Neural progenitor cell (in vitro differentiated cells): ENCODE data around the gene ARHGEF4. TPM values are rescaled to one million over a fixed set of nuclear protein-coding genes. Genes with fewer than 3 reads are reported as not detected.

Experiments
- DNase-seq: peaks from one replicate; pipeline ENCODE4 v3.0.0-alpha.2; 2016; ENCODE audit warnings: low spot score
- H2AFZ ChIP-seq: fragments of 200-600 bp; sonication (generic); replicated peaks from 2 replicates; pipeline ENCODE4 v1.6.1; 2016; ENCODE audit warnings: antibody characterized with exemption
- H3F3A ChIP-seq: fragments of 200-600 bp; sonication (generic); 2 replicates; pipeline ENCODE4 v1.6.1; 2016; ENCODE audit warnings: antibody characterized with exemption, low read depth
- H3K27ac ChIP-seq: fragments of 200-600 bp; sonication (generic); 2 replicates; pipeline ENCODE4 v1.5.1; 2016; ENCODE audit warnings: mild to moderate bottlenecking
- H3K27me3 ChIP-seq: fragments of 200-600 bp; sonication (generic); 2 replicates; pipeline ENCODE4 v1.6.1; 2016; ENCODE audit warnings: mild to moderate bottlenecking, moderate library complexity
- H3K36me3 ChIP-seq: fragments of 200-600 bp; sonication (generic); 2 replicates; pipeline ENCODE4 v1.5.1; 2016
- H3K4me1 ChIP-seq: fragments of 200-600 bp; sonication (generic); 2 replicates; pipeline ENCODE4 v1.6.1; 2016; ENCODE audit warnings: mixed run types
- H3K4me2 ChIP-seq: fragments of 200-600 bp; sonication (generic); 2 replicates; pipeline ENCODE4 v1.6.1; 2016
- H3K4me3 ChIP-seq: fragments of 200-600 bp; sonication (generic); 2 replicates; pipeline ENCODE4 v1.5.1; 2016
- H3K79me2 ChIP-seq: fragments of 200-600 bp; sonication (generic); 2 replicates; pipeline ENCODE4 v1.6.1; 2016; ENCODE audit warnings: low read depth
- H3K9ac ChIP-seq: fragments of 200-600 bp; sonication (generic); 2 replicates; pipeline ENCODE4 v1.6.1; 2016
- H3K9me3 ChIP-seq: fragments of 200-600 bp; sonication (generic); 2 replicates; pipeline ENCODE4 v1.5.1; 2016; ENCODE audit warnings: low read depth
- H4K20me1 ChIP-seq: fragments of 200-600 bp; sonication (generic); 2 replicates; pipeline ENCODE4 v1.6.1; 2016; ENCODE audit warnings: low read depth
- H3K27ac Mint-ChIP-seq: 3 replicates; pipeline ENCODE4 v1.8.0; 2021; ENCODE audit warnings: mixed read lengths
- H3K27me3 Mint-ChIP-seq: 2 replicates; pipeline ENCODE4 v1.8.0; 2022; ENCODE audit warnings: low read depth, mild to moderate bottlenecking, inconsistent platforms, moderate library complexity, mixed read lengths; ENCODE audit not compliant: insufficient read depth
- H3K36me3 Mint-ChIP-seq: 3 replicates; pipeline ENCODE4 v1.8.0; 2021; ENCODE audit warnings: mixed read lengths
- H3K4me1 Mint-ChIP-seq: 3 replicates; pipeline ENCODE4 v1.8.0; 2021; ENCODE audit warnings: mixed read lengths
- H3K4me3 Mint-ChIP-seq: 3 replicates; pipeline ENCODE4 v1.8.0; 2021; ENCODE audit warnings: mild to moderate bottlenecking, moderate library complexity, mixed read lengths
- H3K9me3 Mint-ChIP-seq: 3 replicates; pipeline ENCODE4 v1.8.0; 2020; ENCODE audit warnings: mixed read lengths
- EZH2 ChIP-seq: fragments of 200-600 bp; sonication (generic); IDR thresholded peaks from 2 replicates; pipeline ENCODE4 v1.6.1; 2017; ENCODE audit warnings: antibody characterized with exemption, mild to moderate bottlenecking, moderate library complexity
- EZH2phosphoT487 ChIP-seq: fragments of 200-600 bp; sonication (generic); IDR thresholded peaks from 2 replicates; pipeline ENCODE4 v1.6.1; 2017; ENCODE audit warnings: antibody characterized with exemption
- total RNA-seq: library from RNA; depleted of rRNA; stranded (reverse); fragments of >200 nt; gene quantifications from 2 replicates; pipeline ENCODE4 v1.2.3, GENCODE V29; 2015; ENCODE audit warnings: low replicate concordance
- TF ChIP-seq, protein P1 (sequence below): fragments of 200-600 bp; sonication (generic); IDR thresholded peaks from 2 replicates; pipeline ENCODE4 v1.5.1; 2017; ENCODE audit warnings: antibody characterized with exemption, mild to moderate bottlenecking

ARHGEF4 gene
- total RNA-seq, 1 donor from 2014 or later, result 22.8 TPM

GRCh38 chr2:131058920-131059319 is 222.2 kb downstream of the ARHGEF4 start:
- Histone ChIP-seq H4K20me1 (peaks cover 82% of the 10 kb centered on the region), H3K27ac (no peak overlapping the region), H2AFZ (no peak overlapping the region), H3K9ac (no peak overlapping the region), H3F3A (no peaks in the 10 kb centered on the region), H3K4me1 (no peaks in the 10 kb centered on the region), H3K79me2 (peaks cover 89% of the 10 kb centered on the region), H3K4me2 (no peak overlapping the region), H3K9me3 (no peaks in the 10 kb centered on the region), H3K27me3 (no peaks in the 10 kb centered on the region), H3K36me3 (no peaks in the 10 kb centered on the region), H3K4me3 (no peak overlapping the region)
- Mint-ChIP-seq H3K36me3 (peaks cover 43% of the 10 kb centered on the region), H3K4me3 (no peak overlapping the region), H3K9me3 (no peaks in the 10 kb centered on the region), H3K27ac (no peak overlapping the region), H3K27me3 (peaks cover 6% of the 10 kb centered on the region), H3K4me1 (peaks cover 23% of the 10 kb centered on the region)
- DNase-seq, result no peak
- TF ChIP-seq EZH2 (no peak), EZH2phosphoT487 (no peak)
- TF ChIP-seq, protein P1, sequence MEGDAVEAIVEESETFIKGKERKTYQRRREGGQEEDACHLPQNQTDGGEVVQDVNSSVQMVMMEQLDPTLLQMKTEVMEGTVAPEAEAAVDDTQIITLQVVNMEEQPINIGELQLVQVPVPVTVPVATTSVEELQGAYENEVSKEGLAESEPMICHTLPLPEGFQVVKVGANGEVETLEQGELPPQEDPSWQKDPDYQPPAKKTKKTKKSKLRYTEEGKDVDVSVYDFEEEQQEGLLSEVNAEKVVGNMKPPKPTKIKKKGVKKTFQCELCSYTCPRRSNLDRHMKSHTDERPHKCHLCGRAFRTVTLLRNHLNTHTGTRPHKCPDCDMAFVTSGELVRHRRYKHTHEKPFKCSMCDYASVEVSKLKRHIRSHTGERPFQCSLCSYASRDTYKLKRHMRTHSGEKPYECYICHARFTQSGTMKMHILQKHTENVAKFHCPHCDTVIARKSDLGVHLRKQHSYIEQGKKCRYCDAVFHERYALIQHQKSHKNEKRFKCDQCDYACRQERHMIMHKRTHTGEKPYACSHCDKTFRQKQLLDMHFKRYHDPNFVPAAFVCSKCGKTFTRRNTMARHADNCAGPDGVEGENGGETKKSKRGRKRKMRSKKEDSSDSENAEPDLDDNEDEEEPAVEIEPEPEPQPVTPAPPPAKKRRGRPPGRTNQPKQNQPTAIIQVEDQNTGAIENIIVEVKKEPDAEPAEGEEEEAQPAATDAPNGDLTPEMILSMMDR, result no peak

DNA sequence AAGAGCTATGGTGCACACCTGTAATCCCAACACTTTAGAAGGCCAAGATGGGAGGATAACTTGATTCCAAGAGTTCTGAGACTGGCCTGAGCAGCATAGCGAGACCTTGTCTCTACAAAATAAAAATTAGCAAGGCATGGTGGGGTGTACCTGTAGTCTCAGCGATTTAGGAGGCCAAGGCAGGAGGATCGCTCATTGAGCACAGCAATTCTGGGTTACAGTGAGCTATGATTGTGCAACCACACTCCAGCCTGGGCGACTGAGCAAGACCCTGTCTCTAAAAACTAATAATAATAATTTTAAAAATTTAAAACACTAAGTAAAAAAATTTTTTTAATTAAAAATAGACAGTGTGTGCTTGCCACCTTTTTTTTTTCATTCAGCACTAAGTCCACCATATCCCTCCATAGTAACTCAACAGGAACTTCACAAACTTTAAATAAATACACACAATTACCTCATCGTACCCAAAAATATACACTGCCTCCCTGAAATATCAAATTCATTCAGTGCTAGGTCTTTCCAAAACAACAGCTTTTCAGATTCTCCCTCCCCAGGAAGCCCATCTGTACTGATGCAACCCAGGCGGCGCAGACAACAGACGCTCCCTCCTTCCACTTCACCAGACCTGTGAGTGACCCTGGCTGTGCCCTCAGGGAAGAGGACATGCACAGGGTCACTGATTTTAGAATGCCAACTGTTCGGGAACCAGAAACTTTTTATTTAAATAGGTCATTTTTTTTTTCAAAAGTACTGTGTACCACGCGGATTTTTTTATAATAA is 227.0 kb downstream of the ARHGEF4 start:
- peak overlapping the region; percentile 22 for H3K27ac Mint-ChIP-seq
- DNase-seq, result no peak
- H3K4me1 Mint-ChIP-seq, result peaks cover 40% of the 10 kb centered on the region
- H4K20me1 ChIP-seq, result peaks cover 81% of the 10 kb centered on the region
- no peaks in the 10 kb centered on the region for H3K27me3 ChIP-seq
- peaks cover 7% of the 10 kb centered on the region for H3K4me1 ChIP-seq
- no peak overlapping the region for H3K9ac ChIP-seq
- no peaks in the 10 kb centered on the region for H3K9me3 Mint-ChIP-seq
- H3K36me3 ChIP-seq, result no peaks in the 10 kb centered on the region
- peaks cover 7% of the 10 kb centered on the region for H3K27me3 Mint-ChIP-seq
- H3K79me2 ChIP-seq, result peaks cover 100% of the 10 kb centered on the region
- no peaks in the 10 kb centered on the region for H3F3A ChIP-seq
- TF ChIP-seq, protein P1, result no peak
- TF ChIP-seq EZH2 (no peak), EZH2phosphoT487 (no peak)
- H3K4me3 ChIP-seq, result no peak overlapping the region
- no peaks in the 10 kb centered on the region for H3K9me3 ChIP-seq
- H3K36me3 Mint-ChIP-seq, result peaks cover 46% of the 10 kb centered on the region
- H3K27ac ChIP-seq, result no peak overlapping the region
- no peak overlapping the region for H3K4me2 ChIP-seq
- H3K4me3 Mint-ChIP-seq, result no peak overlapping the region
- no peak overlapping the region for H2AFZ ChIP-seq

DNA sequence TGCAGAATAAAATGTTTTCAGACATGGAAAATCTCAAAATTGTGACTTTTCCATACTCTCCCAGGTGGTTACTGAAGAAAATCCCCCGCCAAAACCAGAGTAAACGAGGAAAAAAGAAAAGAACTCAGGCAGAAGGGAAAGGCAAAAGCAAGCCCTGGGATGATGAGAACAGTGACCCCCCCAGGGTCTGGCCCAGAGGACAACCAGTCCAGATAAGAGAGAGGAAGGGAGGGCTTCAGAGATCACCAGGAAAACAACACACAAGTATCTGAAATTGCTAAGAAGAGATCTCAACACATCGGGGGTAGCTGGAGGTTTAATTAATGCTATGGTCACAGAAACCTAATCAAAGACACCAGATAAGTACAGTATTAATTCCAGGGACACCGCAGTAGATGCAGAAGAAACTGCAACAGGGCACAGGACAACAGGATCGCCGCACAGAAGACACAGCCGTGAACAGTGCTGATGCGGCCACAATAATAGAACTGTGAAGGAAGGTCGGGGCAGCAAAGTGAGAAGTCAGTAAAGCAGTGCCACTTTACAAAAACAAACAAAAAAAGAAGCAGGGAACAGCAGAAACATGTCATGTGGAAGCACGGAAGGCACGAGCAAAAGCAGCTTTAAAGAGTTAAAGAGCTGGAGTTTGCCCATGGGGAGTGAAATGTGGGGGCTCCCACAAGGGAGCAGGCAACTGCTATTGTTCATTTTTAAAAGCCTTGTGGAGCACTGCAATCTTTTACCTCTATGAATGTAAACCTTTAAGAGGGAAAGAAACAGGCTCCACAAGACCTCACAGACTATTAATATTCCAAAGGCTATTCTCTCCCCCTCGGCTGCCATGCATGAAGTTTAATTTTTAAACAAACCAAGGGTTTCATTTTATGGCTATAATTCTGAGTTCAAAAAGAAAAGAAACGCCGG is 228.1 kb downstream of the ARHGEF4 start:
- Histone ChIP-seq H3K4me3 (no peak overlapping the region), H3K9me3 (no peaks in the 10 kb centered on the region), H3K9ac (no peak overlapping the region), H3K27ac (no peak overlapping the region), H3K36me3 (no peaks in the 10 kb centered on the region), H3F3A (no peaks in the 10 kb centered on the region), H2AFZ (no peak overlapping the region), H3K4me1 (peaks cover 7% of the 10 kb centered on the region), H3K4me2 (no peak overlapping the region), H3K27me3 (no peaks in the 10 kb centered on the region), H3K79me2 (peaks cover 100% of the 10 kb centered on the region), H4K20me1 (peaks cover 80% of the 10 kb centered on the region)
- Mint-ChIP-seq H3K27ac (peak overlapping the region; percentile 58), H3K4me3 (no peak overlapping the region), H3K36me3 (peaks cover 46% of the 10 kb centered on the region), H3K27me3 (peaks cover 7% of the 10 kb centered on the region), H3K4me1 (peaks cover 38% of the 10 kb centered on the region), H3K9me3 (no peaks in the 10 kb centered on the region)
- no peak for TF ChIP-seq EZH2
- TF ChIP-seq EZH2phosphoT487, result no peak
- TF ChIP-seq, protein P1, result no peak
- DNase-seq, result no peak
